ENCODE measurements around the gene EFCAB11.

The EFCAB11 gene

GRCh38 chr14:89956661-89957009 is 2.1 kb upstream of the EFCAB11 start:
- no peak for DNase-seq

- DNase-seq, result peak; percentile 99
Observed at GRCh38 chr14:89955745-89956660, 1.5 kb upstream of the EFCAB11 start, which contains the start of gene TDP1. Gene TDP1, plus strand, starts transcription at chr14:89955927. Its CDS starts 7,188 bp downstream, at chr14:89963115.

- DNase-seq, result peak; percentile 72
Observed at GRCh38 chr14:89955022-89955744, 653 bp upstream of the EFCAB11 start.

- no peak for DNase-seq
Observed at GRCh38 chr14:89953602-89954001, 928 bp downstream of the EFCAB11 start.

- DNase-seq, result no peak
Observed at GRCh38 chr14:89952576-89952975, 2.0 kb downstream of the EFCAB11 start.

- no peak for DNase-seq
Observed at GRCh38 chr14:89947344-89947743, 7.2 kb downstream of the EFCAB11 start.

GRCh38 chr14:89941830-89942377 is 12.6 kb downstream of the EFCAB11 start:
- no peak for DNase-seq

- no peak for DNase-seq
Observed at GRCh38 chr14:89936654-89937185, 17.8 kb downstream of the EFCAB11 start.

- no peak for DNase-seq
Observed at GRCh38 chr14:89933002-89933401, 21.5 kb downstream of the EFCAB11 start.

GRCh38 chr14:89927186-89927865 is 27.2 kb downstream of the EFCAB11 start:
- no peak for DNase-seq

GRCh38 chr14:89926694-89927093 is 27.8 kb downstream of the EFCAB11 start:
- no peak for DNase-seq

- peak; percentile 40 for DNase-seq
Observed at GRCh38 chr14:89924268-89924667, 30.3 kb downstream of the EFCAB11 start.

- DNase-seq, result no peak
Observed at GRCh38 chr14:89922031-89922907, 32.3 kb downstream of the EFCAB11 start.

- DNase-seq, result no peak
Observed at GRCh38 chr14:89921346-89921745, 33.2 kb downstream of the EFCAB11 start.

GRCh38 chr14:89920056-89920455 is 34.5 kb downstream of the EFCAB11 start:
- no peak for DNase-seq

- DNase-seq, result no peak
Observed at GRCh38 chr14:89918721-89919120, 35.8 kb downstream of the EFCAB11 start.

GRCh38 chr14:89915114-89915878 is 39.2 kb downstream of the EFCAB11 start:
- DNase-seq, result peak; percentile 86

- peak; percentile 43 for DNase-seq
Observed at GRCh38 chr14:89912667-89913211, 41.8 kb downstream of the EFCAB11 start.

GRCh38 chr14:89912221-89912620 is 42.3 kb downstream of the EFCAB11 start:
- no peak for DNase-seq

Measured in NCI-H1694 treated with DMSO at 0.1 percent for 48 hours (cell line).